Measurements from ENCODE around the gene COLEC11. TPM values are rescaled to one million over a fixed set of nuclear protein-coding genes. Genes with fewer than 3 reads are reported as not detected.
"Not testable (repeated sequence)": the region's sequence is repeated elsewhere in the genome, so short reads cannot be mapped to it uniquely, and the experiment has no call there.

Gene COLEC11
- total RNA-seq, 2 experiments from 2014 or later = 0.47 TPM; not detected in 1

- Mint-ChIP-seq H3K27me3 (no peaks in the 10 kb centered on the region), H3K36me3 (ENCODE audit: low read depth) (no peaks in the 10 kb centered on the region), H3K4me3 (no peak overlapping the region), H3K27ac (no peak overlapping the region), H3K9me3 (no peaks in the 10 kb centered on the region), H3K4me1 (ENCODE audit: low read depth) (peaks cover 7% of the 10 kb centered on the region)
- ChIA-PET CTCF (no interaction called here), POLR2A (no interaction called here)
- H3K27me3 ChIP-seq (ENCODE audit: control insufficient read depth in 1 of 2, insufficient read depth in 2 of 2, low read length in 2 of 2) = no peaks in the 10 kb centered on the region
- peaks cover 6% of the 10 kb centered on the region for H3K4me1 ChIP-seq (ENCODE audit: insufficient read depth, low read length)
- no peak for ATAC-seq (ENCODE audit: poor library complexity)
- DNase-seq = no peak
- intact Hi-C loops (cut with DNase I, micrococcal nuclease) = no loop called here
- H3K36me3 ChIP-seq (ENCODE audit: insufficient read depth, low read length) = no peaks in the 10 kb centered on the region
- no peak for TF ChIP-seq CTCF (IDR thresholded peaks at IDR 0.05)
- H3K27ac ChIP-seq (ENCODE audit: low read depth in 1 of 2, low read length in 2 of 2) = no peak overlapping the region
- no peak overlapping the region for H3K4me3 ChIP-seq (ENCODE audit: low read length)
- H3K9me3 ChIP-seq (ENCODE audit: control insufficient read depth in 1 of 2, insufficient read depth in 1 of 2, low read length in 2 of 2) = peaks cover 0 to 1% of the 10 kb centered on the region in 2 experiments
Observed at GRCh38 chr2:3606370-3607201, 11.7 kb downstream of the COLEC11 start.

- Mint-ChIP-seq H3K4me1 (ENCODE audit: low read depth) (peaks cover 7% of the 10 kb centered on the region), H3K27me3 (no peaks in the 10 kb centered on the region), H3K27ac (peak overlapping the region; percentile 7), H3K9me3 (peaks cover 1% of the 10 kb centered on the region), H3K36me3 (ENCODE audit: low read depth) (peaks cover 4% of the 10 kb centered on the region), H3K4me3 (no peak overlapping the region)
- peak overlapping the region in 1 of 2 donors; percentile 41 for H3K27ac ChIP-seq (ENCODE audit: low read depth in 1 of 2, low read length in 2 of 2)
- POLR2A ChIA-PET = interaction anchor here (0.8 kb wide), 1 partner anchor 51 kb away, joined by 5 read pairs; the partner anchor contains the start of gene RNASEH1
- DNase-seq (no peak), ATAC-seq (ENCODE audit: poor library complexity) (peak; percentile 35)
- no peaks in the 10 kb centered on the region for H3K36me3 ChIP-seq (ENCODE audit: insufficient read depth, low read length)
- peaks cover 6% of the 10 kb centered on the region for H3K4me1 ChIP-seq (ENCODE audit: insufficient read depth, low read length)
- H3K4me3 ChIP-seq (ENCODE audit: low read length) = no peak overlapping the region
- H3K27me3 ChIP-seq (ENCODE audit: control insufficient read depth in 1 of 2, insufficient read depth in 2 of 2, low read length in 2 of 2) = no peaks in the 10 kb centered on the region
- CTCF ChIA-PET = no interaction called here
- intact Hi-C loops (cut with DNase I, micrococcal nuclease) = no loop called here
- no peak for TF ChIP-seq CTCF (IDR thresholded peaks at IDR 0.05)
- H3K9me3 ChIP-seq (ENCODE audit: control insufficient read depth in 1 of 2, insufficient read depth in 1 of 2, low read length in 2 of 2) = peaks cover 0 to 20% of the 10 kb centered on the region in 2 experiments
Observed at GRCh38 chr2:3608373-3609278, 13.7 kb downstream of the COLEC11 start.

- CTCF ChIA-PET; H3K36me3 ChIP-seq (ENCODE audit: insufficient read depth, low read length); H3K36me3 Mint-ChIP-seq (ENCODE audit: low read depth); H3K4me3 ChIP-seq (ENCODE audit: low read length); H3K4me1 Mint-ChIP-seq (ENCODE audit: low read depth); H3K27me3 ChIP-seq (ENCODE audit: control insufficient read depth in 1 of 2, insufficient read depth in 2 of 2, low read length in 2 of 2); H3K27ac ChIP-seq (ENCODE audit: low read depth in 1 of 2, low read length in 2 of 2); H3K4me1 ChIP-seq (ENCODE audit: insufficient read depth, low read length); H3K4me3 Mint-ChIP-seq; intact Hi-C loops (cut with DNase I, micrococcal nuclease); H3K9me3 Mint-ChIP-seq; H3K27me3 Mint-ChIP-seq: not testable (repeated sequence)
- POLR2A ChIA-PET = interaction anchor here (0.6 to 0.8 kb wide), 2 partner anchors 51 to 1886 kb away, joined by 3 to 5 read pairs; partner anchors contain the start of gene RNASEH1
- peak; percentile 83 for ATAC-seq (ENCODE audit: poor library complexity)
- peaks cover 0 to 20% of the 10 kb centered on the region in 2 experiments for H3K9me3 ChIP-seq (ENCODE audit: control insufficient read depth in 1 of 2, insufficient read depth in 1 of 2, low read length in 2 of 2)
- peak overlapping the region; percentile 7 for H3K27ac Mint-ChIP-seq
- DNase-seq = peak in 4 of 14 experiments; percentile 9 to 63 (median 29)
Observed at GRCh38 chr2:3609279-3609673, 14.4 kb downstream of the COLEC11 start.
